Endothelial cell of umbilical vein (primary cell): ENCODE results near the gene CLSTN1. TPM values are rescaled to one million over a fixed set of nuclear protein-coding genes. Genes with fewer than 3 reads are reported as not detected.

ENCODE experiments used
- BruUV-seq: library from RNA; stranded (reverse); fragments of 400-500 nt; replicated peaks from 2 replicates; lab custom pipeline; 2021; lab: Mats Ljungman, UMichigan
- CTCF ChIA-PET: fragments of 300-600, 350-600 bp; sonication (Branson Sonifier 250); formaldehyde crosslinking; loops from one replicate; lab custom pipeline; 2021; ENCODE audit warnings: antibody characterized with exemption, inconsistent platforms; lab: Charles Lee
- POLR2A ChIA-PET: fragments of 300-600, 350-600 bp; sonication (Branson Sonifier 250); formaldehyde crosslinking; loops from one replicate; lab custom pipeline; 2021; ENCODE audit warnings: antibody characterized with exemption, inconsistent platforms; lab: Charles Lee
- DNase-seq: peaks from one replicate; pipeline ENCODE4 v3.0.0-alpha.2; 2011; ENCODE audit warnings: low read depth, low spot score
- FAIRE-seq: peaks from 2 replicates; lab custom pipeline; 2011; peaks lifted over from hg19 to GRCh38; lab: Jason Lieb, UNC
- H2AFZ ChIP-seq: 2 replicates; pipeline ENCODE4 v1.6.0; 2012; ENCODE audit warnings: low read depth, low read length, control low read depth, inconsistent platforms
- H3K27ac ChIP-seq: 2 replicates; pipeline ENCODE4 v1.5.1; 2011; ENCODE audit warnings: low read depth, mild to moderate bottlenecking, control low read depth, low read length, moderate library complexity; ENCODE audit not compliant: insufficient read depth
- H3K27me3 ChIP-seq, 2 experiments: 2 replicates each; pipeline versions ENCODE4 v1.6.0 to v1.6.1; 2011; ENCODE audit warnings: low read length in 2 of 2, mixed read lengths in 1 of 2; ENCODE audit not compliant: control insufficient read depth in 2 of 2, insufficient read depth in 2 of 2
- H3K36me3 ChIP-seq, 2 experiments: 2 replicates in 1 of 2; 3 replicates in 1 of 2; pipeline ENCODE4 v1.5.1; 2011; ENCODE audit warnings: low read length in 2 of 2, mild to moderate bottlenecking in 1 of 2, moderate library complexity in 1 of 2; ENCODE audit not compliant: control insufficient read depth in 2 of 2, insufficient read depth in 2 of 2; ENCODE audit errors: extremely low read depth in 1 of 2
- H3K4me1 ChIP-seq: 3 replicates; pipeline ENCODE4 v1.5.1; 2011; ENCODE audit warnings: mild to moderate bottlenecking, low read length; ENCODE audit not compliant: control insufficient read depth, insufficient read depth; ENCODE audit errors: extremely low read depth
- H3K4me2 ChIP-seq: 2 replicates; pipeline ENCODE4 v1.6.1; 2011; ENCODE audit warnings: low read length, control low read depth, mixed read lengths; ENCODE audit not compliant: insufficient read depth
- H3K4me3 ChIP-seq, 3 experiments: fragments of 200-600 bp in 1 of 3; sonication (generic), shearing (Covaris generic) in 1 of 3; replicated peaks in 1 of 3; 2 replicates each; pipeline ENCODE4 v1.5.1; 2011 to 2016; ENCODE audit warnings: control low read depth in 3 of 3, low read length in 3 of 3, mild to moderate bottlenecking in 2 of 3, inconsistent platforms in 1 of 3, low read depth in 1 of 3, moderate library complexity in 1 of 3; ENCODE audit not compliant: insufficient read depth in 1 of 3
- H3K79me2 ChIP-seq: 2 replicates; pipeline ENCODE4 v1.6.0; 2012; ENCODE audit warnings: low read length, inconsistent platforms; ENCODE audit not compliant: control insufficient read depth, insufficient read depth
- H3K9ac ChIP-seq: replicated peaks from 2 replicates; pipeline ENCODE3; 2011; ENCODE audit warnings: low read length, control low read depth; ENCODE audit not compliant: insufficient read depth; ENCODE audit errors: extremely low read depth
- H3K9me1 ChIP-seq: replicated peaks from 3 replicates; pipeline ENCODE4 v1.6.0; 2011; ENCODE audit warnings: mild to moderate bottlenecking, low read length; ENCODE audit not compliant: control insufficient read depth, insufficient read depth; ENCODE audit errors: extremely low read depth
- H3K9me3 ChIP-seq: replicated peaks from 2 replicates; pipeline ENCODE4 v1.5.1; 2012; ENCODE audit warnings: low read length, inconsistent platforms; ENCODE audit not compliant: control insufficient read depth, insufficient read depth
- H4K20me1 ChIP-seq: replicated peaks from 2 replicates; pipeline ENCODE3; 2011; ENCODE audit warnings: mild to moderate bottlenecking, low read length; ENCODE audit not compliant: control insufficient read depth, insufficient read depth; ENCODE audit errors: extremely low read depth
- EZH2 ChIP-seq: IDR thresholded peaks from 2 replicates; pipeline ENCODE4 v1.6.1; 2012; ENCODE audit warnings: borderline replicate concordance, low read depth, mild to moderate bottlenecking, moderate library complexity, low read length, inconsistent platforms; ENCODE audit not compliant: severe bottlenecking
- FOS ChIP-seq: IDR thresholded peaks from 2 replicates; pipeline ENCODE4 v1.6.1; 2011; ENCODE audit warnings: mild to moderate bottlenecking, low read length, moderate library complexity, borderline replicate concordance; ENCODE audit not compliant: insufficient read depth
- GATA2 ChIP-seq: IDR thresholded peaks from 2 replicates; pipeline ENCODE4 v1.7.0; 2011; ENCODE audit warnings: low read depth, mild to moderate bottlenecking, moderate library complexity, mixed read lengths, low read length; ENCODE audit not compliant: insufficient read length, insufficient read depth
- JUN ChIP-seq: IDR thresholded peaks from 2 replicates; pipeline ENCODE4 v1.6.1; 2011; ENCODE audit warnings: borderline replicate concordance, low read depth; ENCODE audit not compliant: insufficient read length, insufficient read depth
- MAX ChIP-seq: IDR thresholded peaks from 2 replicates; pipeline ENCODE4 v1.6.1; 2011; ENCODE audit not compliant: insufficient read depth, insufficient read length
- MYC ChIP-seq: IDR thresholded peaks from one replicate; pipeline ENCODE4 v1.6.1; 2011; ENCODE audit warnings: mild to moderate bottlenecking, low read depth, low read length
- POLR2A ChIP-seq: IDR thresholded peaks from 2 replicates; pipeline ENCODE4 v1.6.1; 2012; ENCODE audit warnings: low read depth, mild to moderate bottlenecking, control low read depth, low read length
- POLR2AphosphoS5 ChIP-seq: IDR thresholded peaks from 2 replicates; pipeline ENCODE4 v1.6.1; 2012; ENCODE audit warnings: low read depth, mild to moderate bottlenecking, control low read depth, low read length, moderate library complexity; ENCODE audit not compliant: insufficient read depth
- dilution Hi-C: fragments of 300-500 bp; cut with MboI; formaldehyde crosslinking; loops from one replicate; pipeline ENCODE4 v1.15.0; 2019; ENCODE audit warnings: low sequenced_read_pairs; ENCODE audit not compliant: extremely low pct_ligation_motif_present
- intact Hi-C: fragments of 100-400 bp; cut with micrococcal nuclease; formaldehyde crosslinking; loops from one replicate; pipeline ENCODE4 v1.10.0; 2022
- polyA plus RNA-seq, 4 experiments: library from polyadenylated mRNA; depleted of rRNA in 3 of 4; stranded (reverse) in 3 of 4; unstranded in 1 of 4; fragments of >200 nt; gene quantifications; 2 replicates each; pipeline versions ENCODE4 v1.2.1 to v1.2.3, GENCODE V29; 2011 to 2012; ENCODE audit warnings: missing spikeins in 1 of 4
- total RNA-seq: library from RNA; stranded (reverse); gene quantifications from 2 replicates; pipeline ENCODE4 v1.2.3, GENCODE V29; 2021
- TF ChIP-seq, protein P1 (sequence below), 2 donors: IDR thresholded peaks; 1 replicate in 1 of 2; 2 replicates in 1 of 2; pipeline ENCODE4 v1.5.1; 2011; ENCODE audit warnings: low read length in 2 of 2, mild to moderate bottlenecking in 2 of 2, moderate library complexity in 2 of 2, control low read depth in 1 of 2, inconsistent platforms in 1 of 2, low read depth in 1 of 2; ENCODE audit not compliant: insufficient read depth in 1 of 2; ENCODE audit errors: extremely low read depth in 1 of 2

CLSTN1 gene
- total and polyA plus RNA-seq, 2 donors (not counting 3 experiments of a cell fraction or from before 2014, with no cell fraction given) = 49.1 to 130 TPM

DNA sequence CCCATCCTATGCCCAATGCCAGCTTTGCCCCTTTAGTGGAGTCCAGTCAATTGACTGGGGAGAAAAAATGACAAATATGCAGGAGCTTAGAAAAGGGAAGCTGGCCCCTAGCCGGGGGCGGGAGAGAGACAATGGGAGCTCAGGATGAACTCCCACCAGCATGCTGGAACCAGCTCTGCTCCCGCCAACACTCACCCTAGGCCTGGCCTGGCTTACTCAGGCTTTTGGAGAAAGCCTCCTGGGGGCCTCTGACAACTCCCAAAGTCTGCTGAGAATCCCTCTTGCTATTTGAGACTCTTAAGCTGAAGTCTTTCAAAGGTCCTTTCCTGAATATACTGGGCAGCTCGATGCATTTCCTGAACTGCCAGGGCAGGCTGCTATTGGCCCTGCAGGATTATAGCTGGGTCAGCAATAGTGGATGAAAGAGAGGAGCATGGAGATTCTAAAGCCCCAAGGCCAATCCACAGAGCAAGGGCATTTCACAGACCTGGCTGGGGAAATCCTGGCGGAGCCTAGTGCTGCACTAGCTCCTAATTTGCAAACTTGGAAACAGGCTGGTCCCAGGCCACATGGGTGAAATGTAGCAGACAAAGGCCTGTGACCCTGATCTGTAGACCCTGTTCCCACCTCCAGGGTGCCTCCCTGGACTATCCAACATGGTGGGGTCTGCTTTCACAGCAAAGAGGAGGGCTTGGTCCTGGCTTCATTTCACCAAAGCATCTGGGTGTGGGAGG is 35.7 kb upstream of the CLSTN1 start:
- TF ChIP-seq MYC (no peak), GATA2 (no peak), MAX (no peak), JUN (no peak), EZH2 (no peak), FOS (no peak), POLR2A (no peak), POLR2AphosphoS5 (no peak)
- TF ChIP-seq, protein P1, sequence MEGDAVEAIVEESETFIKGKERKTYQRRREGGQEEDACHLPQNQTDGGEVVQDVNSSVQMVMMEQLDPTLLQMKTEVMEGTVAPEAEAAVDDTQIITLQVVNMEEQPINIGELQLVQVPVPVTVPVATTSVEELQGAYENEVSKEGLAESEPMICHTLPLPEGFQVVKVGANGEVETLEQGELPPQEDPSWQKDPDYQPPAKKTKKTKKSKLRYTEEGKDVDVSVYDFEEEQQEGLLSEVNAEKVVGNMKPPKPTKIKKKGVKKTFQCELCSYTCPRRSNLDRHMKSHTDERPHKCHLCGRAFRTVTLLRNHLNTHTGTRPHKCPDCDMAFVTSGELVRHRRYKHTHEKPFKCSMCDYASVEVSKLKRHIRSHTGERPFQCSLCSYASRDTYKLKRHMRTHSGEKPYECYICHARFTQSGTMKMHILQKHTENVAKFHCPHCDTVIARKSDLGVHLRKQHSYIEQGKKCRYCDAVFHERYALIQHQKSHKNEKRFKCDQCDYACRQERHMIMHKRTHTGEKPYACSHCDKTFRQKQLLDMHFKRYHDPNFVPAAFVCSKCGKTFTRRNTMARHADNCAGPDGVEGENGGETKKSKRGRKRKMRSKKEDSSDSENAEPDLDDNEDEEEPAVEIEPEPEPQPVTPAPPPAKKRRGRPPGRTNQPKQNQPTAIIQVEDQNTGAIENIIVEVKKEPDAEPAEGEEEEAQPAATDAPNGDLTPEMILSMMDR (IDR thresholded peaks at IDR 0.05; ENCODE audit: extremely low read depth in 1 of 2, insufficient read depth in 1 of 2, low read depth in 1 of 2, low read length in 2 of 2) = no peak

More for the DNA sequence above, 35.7 kb upstream of the CLSTN1 start:
- Histone ChIP-seq H3K4me2 (no peak overlapping the region), H3K36me3 (no peaks in the 10 kb centered on the region), H3K4me3 (no peak overlapping the region), H4K20me1 (no peaks in the 10 kb centered on the region), H3K27me3 (no peaks in the 10 kb centered on the region), H3K9ac (no peak overlapping the region), H3K27ac (no peak overlapping the region), H3K9me3 (no peaks in the 10 kb centered on the region), H2AFZ (no peak overlapping the region), H3K9me1 (no peaks in the 10 kb centered on the region), H3K79me2 (no peaks in the 10 kb centered on the region), H3K4me1 (no peaks in the 10 kb centered on the region)
- BruUV-seq = no TSS peak
- intact Hi-C loops = no loop called here
- DNase-seq (peak; percentile 26), FAIRE-seq (peak; percentile 12)
- ChIA-PET CTCF (interaction anchor here (0.6 to 2.1 kb wide), 9 partner anchors 9 to 138 kb away, joined by 3 to 13 read pairs (median 4); no protein-coding TSS in a partner anchor), POLR2A (no interaction called here)
- dilution Hi-C loops = no loop called here
